Esophagus squamous epithelium (tissue), 4 donors: Measurements from ENCODE around the gene ADK.

Experiments used
- POLR2A ChIP-seq, 4 donors: fragments of 450-650 bp; IDR thresholded peaks; one replicate each; pipeline ENCODE4 v1.6.1; 2017; ENCODE audit warnings: antibody characterized with exemption in 4 of 4, mild to moderate bottlenecking in 4 of 4, moderate library complexity in 3 of 4
- TF ChIP-seq, protein P1 (sequence below), 6 experiments: fragments of 450-650 bp in 4 of 6; fragments of 200-600 bp in 2 of 6; sonication (generic) in 2 of 6; IDR thresholded peaks; one replicate each; pipeline ENCODE4 v1.5.1; 2016 to 2019; ENCODE audit warnings: antibody characterized with exemption in 6 of 6, mild to moderate bottlenecking in 4 of 6, moderate library complexity in 4 of 6

DNA sequence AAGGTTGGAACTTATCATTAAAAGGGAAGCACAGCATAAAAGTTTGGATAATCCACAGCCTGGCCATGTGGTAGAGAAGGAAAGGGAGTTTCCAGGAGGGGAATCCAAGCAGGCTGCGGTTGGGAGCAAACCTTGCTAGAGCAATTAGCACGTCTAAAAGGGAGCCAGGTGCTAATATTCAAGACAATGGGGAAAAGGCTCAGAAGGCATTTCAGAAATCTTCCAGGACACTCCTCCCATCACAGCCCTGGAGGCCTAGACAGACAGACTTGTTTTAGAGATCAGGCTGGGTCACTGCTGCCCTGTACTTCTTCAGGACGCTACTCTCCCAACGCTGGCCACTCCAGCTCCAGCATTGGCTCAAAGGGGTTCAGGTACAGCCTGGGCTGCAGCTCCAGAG is 579.2 kb downstream of the ADK start:
- TF ChIP-seq, protein P1, sequence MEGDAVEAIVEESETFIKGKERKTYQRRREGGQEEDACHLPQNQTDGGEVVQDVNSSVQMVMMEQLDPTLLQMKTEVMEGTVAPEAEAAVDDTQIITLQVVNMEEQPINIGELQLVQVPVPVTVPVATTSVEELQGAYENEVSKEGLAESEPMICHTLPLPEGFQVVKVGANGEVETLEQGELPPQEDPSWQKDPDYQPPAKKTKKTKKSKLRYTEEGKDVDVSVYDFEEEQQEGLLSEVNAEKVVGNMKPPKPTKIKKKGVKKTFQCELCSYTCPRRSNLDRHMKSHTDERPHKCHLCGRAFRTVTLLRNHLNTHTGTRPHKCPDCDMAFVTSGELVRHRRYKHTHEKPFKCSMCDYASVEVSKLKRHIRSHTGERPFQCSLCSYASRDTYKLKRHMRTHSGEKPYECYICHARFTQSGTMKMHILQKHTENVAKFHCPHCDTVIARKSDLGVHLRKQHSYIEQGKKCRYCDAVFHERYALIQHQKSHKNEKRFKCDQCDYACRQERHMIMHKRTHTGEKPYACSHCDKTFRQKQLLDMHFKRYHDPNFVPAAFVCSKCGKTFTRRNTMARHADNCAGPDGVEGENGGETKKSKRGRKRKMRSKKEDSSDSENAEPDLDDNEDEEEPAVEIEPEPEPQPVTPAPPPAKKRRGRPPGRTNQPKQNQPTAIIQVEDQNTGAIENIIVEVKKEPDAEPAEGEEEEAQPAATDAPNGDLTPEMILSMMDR (IDR thresholded peaks at IDR 0.05): no peak
- no peak for TF ChIP-seq POLR2A (IDR thresholded peaks at IDR 0.05)
